Measurements from ENCODE around the gene CSTPP1.

GRCh38 chr11:47109727-47110246, 173.2 kb downstream of the CSTPP1 start:
- TF ChIP-seq, protein P1, sequence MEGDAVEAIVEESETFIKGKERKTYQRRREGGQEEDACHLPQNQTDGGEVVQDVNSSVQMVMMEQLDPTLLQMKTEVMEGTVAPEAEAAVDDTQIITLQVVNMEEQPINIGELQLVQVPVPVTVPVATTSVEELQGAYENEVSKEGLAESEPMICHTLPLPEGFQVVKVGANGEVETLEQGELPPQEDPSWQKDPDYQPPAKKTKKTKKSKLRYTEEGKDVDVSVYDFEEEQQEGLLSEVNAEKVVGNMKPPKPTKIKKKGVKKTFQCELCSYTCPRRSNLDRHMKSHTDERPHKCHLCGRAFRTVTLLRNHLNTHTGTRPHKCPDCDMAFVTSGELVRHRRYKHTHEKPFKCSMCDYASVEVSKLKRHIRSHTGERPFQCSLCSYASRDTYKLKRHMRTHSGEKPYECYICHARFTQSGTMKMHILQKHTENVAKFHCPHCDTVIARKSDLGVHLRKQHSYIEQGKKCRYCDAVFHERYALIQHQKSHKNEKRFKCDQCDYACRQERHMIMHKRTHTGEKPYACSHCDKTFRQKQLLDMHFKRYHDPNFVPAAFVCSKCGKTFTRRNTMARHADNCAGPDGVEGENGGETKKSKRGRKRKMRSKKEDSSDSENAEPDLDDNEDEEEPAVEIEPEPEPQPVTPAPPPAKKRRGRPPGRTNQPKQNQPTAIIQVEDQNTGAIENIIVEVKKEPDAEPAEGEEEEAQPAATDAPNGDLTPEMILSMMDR (IDR thresholded peaks at IDR 0.05; ENCODE audit: low read depth, low read length, poor library complexity, severe bottlenecking), result no peak
- no peak for TF ChIP-seq EZH2phosphoT487 (IDR thresholded peaks at IDR 0.05; ENCODE audit: borderline replicate concordance, low read length)

Measured in DOHH2 (cell line).